HepG2 (cell line): ENCODE measurements around the gene PSAPL1.

Source experiments
- DNMT1 ChIP-seq: sonication (generic); formaldehyde crosslinking; IDR thresholded peaks from 2 replicates; pipeline ENCODE4 v1.5.1; 2020; ENCODE audit warnings: mild to moderate bottlenecking, missing genetic modification reagents
- RAD51 ChIP-seq: fragments of 450-650 bp; IDR thresholded peaks from 2 replicates; pipeline ENCODE4 v1.6.1; 2016; ENCODE audit warnings: borderline replicate concordance
- TF ChIP-seq, protein P1 (sequence below): sonication (generic); formaldehyde crosslinking; IDR thresholded peaks from 2 replicates; pipeline ENCODE4; 2020; ENCODE audit warnings: missing genetic modification reagents, mild to moderate bottlenecking, borderline replicate concordance
- TF ChIP-seq, protein P2 (sequence below): sonication (generic); formaldehyde crosslinking; IDR thresholded peaks from 2 replicates; pipeline ENCODE4 v1.5.0; 2020; ENCODE audit warnings: mild to moderate bottlenecking, missing genetic modification reagents, moderate library complexity

DNA sequence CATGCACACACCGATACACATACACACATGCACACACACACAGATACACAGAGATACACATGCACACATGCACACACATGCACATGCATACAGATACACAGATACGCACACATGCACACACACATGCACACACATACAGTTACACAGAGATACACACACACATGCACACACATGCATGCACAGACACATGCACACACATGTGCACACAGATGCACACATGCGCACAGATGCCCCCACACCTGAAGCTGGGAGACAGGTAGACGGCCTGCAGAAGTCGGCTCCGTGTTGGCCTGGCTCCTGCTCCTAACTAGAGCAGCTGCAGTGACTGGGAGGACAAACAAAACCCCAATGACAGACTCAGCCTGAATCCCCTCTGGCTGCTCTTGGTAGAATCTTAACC is 46.8 kb downstream of the PSAPL1 start:
- TF ChIP-seq, protein P1, sequence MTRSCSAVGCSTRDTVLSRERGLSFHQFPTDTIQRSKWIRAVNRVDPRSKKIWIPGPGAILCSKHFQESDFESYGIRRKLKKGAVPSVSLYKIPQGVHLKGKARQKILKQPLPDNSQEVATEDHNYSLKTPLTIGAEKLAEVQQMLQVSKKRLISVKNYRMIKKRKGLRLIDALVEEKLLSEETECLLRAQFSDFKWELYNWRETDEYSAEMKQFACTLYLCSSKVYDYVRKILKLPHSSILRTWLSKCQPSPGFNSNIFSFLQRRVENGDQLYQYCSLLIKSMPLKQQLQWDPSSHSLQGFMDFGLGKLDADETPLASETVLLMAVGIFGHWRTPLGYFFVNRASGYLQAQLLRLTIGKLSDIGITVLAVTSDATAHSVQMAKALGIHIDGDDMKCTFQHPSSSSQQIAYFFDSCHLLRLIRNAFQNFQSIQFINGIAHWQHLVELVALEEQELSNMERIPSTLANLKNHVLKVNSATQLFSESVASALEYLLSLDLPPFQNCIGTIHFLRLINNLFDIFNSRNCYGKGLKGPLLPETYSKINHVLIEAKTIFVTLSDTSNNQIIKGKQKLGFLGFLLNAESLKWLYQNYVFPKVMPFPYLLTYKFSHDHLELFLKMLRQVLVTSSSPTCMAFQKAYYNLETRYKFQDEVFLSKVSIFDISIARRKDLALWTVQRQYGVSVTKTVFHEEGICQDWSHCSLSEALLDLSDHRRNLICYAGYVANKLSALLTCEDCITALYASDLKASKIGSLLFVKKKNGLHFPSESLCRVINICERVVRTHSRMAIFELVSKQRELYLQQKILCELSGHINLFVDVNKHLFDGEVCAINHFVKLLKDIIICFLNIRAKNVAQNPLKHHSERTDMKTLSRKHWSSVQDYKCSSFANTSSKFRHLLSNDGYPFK (CRISPR knock-in tag) = no peak
- TF ChIP-seq, protein P2, sequence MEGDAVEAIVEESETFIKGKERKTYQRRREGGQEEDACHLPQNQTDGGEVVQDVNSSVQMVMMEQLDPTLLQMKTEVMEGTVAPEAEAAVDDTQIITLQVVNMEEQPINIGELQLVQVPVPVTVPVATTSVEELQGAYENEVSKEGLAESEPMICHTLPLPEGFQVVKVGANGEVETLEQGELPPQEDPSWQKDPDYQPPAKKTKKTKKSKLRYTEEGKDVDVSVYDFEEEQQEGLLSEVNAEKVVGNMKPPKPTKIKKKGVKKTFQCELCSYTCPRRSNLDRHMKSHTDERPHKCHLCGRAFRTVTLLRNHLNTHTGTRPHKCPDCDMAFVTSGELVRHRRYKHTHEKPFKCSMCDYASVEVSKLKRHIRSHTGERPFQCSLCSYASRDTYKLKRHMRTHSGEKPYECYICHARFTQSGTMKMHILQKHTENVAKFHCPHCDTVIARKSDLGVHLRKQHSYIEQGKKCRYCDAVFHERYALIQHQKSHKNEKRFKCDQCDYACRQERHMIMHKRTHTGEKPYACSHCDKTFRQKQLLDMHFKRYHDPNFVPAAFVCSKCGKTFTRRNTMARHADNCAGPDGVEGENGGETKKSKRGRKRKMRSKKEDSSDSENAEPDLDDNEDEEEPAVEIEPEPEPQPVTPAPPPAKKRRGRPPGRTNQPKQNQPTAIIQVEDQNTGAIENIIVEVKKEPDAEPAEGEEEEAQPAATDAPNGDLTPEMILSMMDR (CRISPR knock-in tag) = no peak
- TF ChIP-seq RAD51 (no peak), DNMT1 (no peak)
